Astrocyte (in vitro differentiated cells and primary cell): ENCODE results near the gene TTLL8. TPM values are rescaled to one million over a fixed set of nuclear protein-coding genes. Genes with fewer than 3 reads are reported as not detected.
A peak's percentile ranks its signal among the peaks of the same experiment; 100 is the strongest.

Source experiments
- DNase-seq: peaks from one replicate; pipeline ENCODE4 v3.0.0-alpha.2; 2010; ENCODE audit warnings: low read depth
- FAIRE-seq: peaks from 2 replicates; lab custom pipeline; 2011; peaks lifted over from hg19 to GRCh38; lab: Jason Lieb, UNC
- H2AFZ ChIP-seq: 2 replicates; pipeline ENCODE4 v1.6.0; 2012; ENCODE audit warnings: low read depth, low read length, inconsistent platforms
- H3K27ac ChIP-seq: 2 replicates; pipeline ENCODE4 v1.5.1; 2011; ENCODE audit warnings: low read depth, low read length, inconsistent platforms
- H3K27me3 ChIP-seq: 2 replicates; pipeline ENCODE4 v1.6.0; 2011; ENCODE audit warnings: low read length, inconsistent platforms; ENCODE audit not compliant: insufficient read depth
- H3K36me3 ChIP-seq: 2 replicates; pipeline ENCODE4 v1.5.1; 2011; ENCODE audit warnings: low read length, inconsistent platforms; ENCODE audit not compliant: insufficient read depth
- H3K4me1 ChIP-seq: 2 replicates; pipeline ENCODE4 v1.5.1; 2011; ENCODE audit warnings: low read length, inconsistent platforms; ENCODE audit not compliant: insufficient read depth
- H3K4me2 ChIP-seq: 2 replicates; pipeline ENCODE4 v1.6.0; 2012; ENCODE audit warnings: low read length, inconsistent platforms
- H3K4me3 ChIP-seq: 2 replicates; pipeline ENCODE4 v1.5.1; 2011; ENCODE audit warnings: low read depth, mild to moderate bottlenecking, low read length, inconsistent platforms; ENCODE audit not compliant: insufficient read depth
- H3K79me2 ChIP-seq: 2 replicates; pipeline ENCODE4 v1.6.0; 2012; ENCODE audit warnings: mild to moderate bottlenecking, low read length, inconsistent platforms; ENCODE audit not compliant: insufficient read depth
- H3K9ac ChIP-seq: 2 replicates; pipeline ENCODE4 v1.6.0; 2012; ENCODE audit warnings: mild to moderate bottlenecking, low read length, inconsistent platforms
- H3K9me3 ChIP-seq: 2 replicates; pipeline ENCODE4 v1.5.1; 2012; ENCODE audit warnings: low read depth, mild to moderate bottlenecking, low read length, inconsistent platforms; ENCODE audit not compliant: insufficient read depth
- H4K20me1 ChIP-seq: 2 replicates; pipeline ENCODE4 v1.6.0; 2012; ENCODE audit warnings: low read length, inconsistent platforms; ENCODE audit not compliant: insufficient read depth
- H3K27ac Mint-ChIP-seq: one replicate; pipeline ENCODE4 v1.8.0; 2021; ENCODE audit warnings: mild to moderate bottlenecking, mixed read lengths; ENCODE audit not compliant: unreplicated experiment
- H3K27me3 Mint-ChIP-seq: one replicate; pipeline ENCODE4 v1.8.0; 2021; ENCODE audit warnings: low read depth, mixed read lengths; ENCODE audit not compliant: unreplicated experiment
- H3K36me3 Mint-ChIP-seq: one replicate; pipeline ENCODE4 v1.8.0; 2021; ENCODE audit warnings: low read depth, mixed read lengths; ENCODE audit not compliant: unreplicated experiment
- H3K4me1 Mint-ChIP-seq: one replicate; pipeline ENCODE4 v1.8.0; 2021; ENCODE audit warnings: low read depth, mixed read lengths; ENCODE audit not compliant: unreplicated experiment
- H3K4me3 Mint-ChIP-seq: one replicate; pipeline ENCODE4 v1.8.0; 2021; ENCODE audit warnings: mild to moderate bottlenecking, moderate library complexity, mixed read lengths; ENCODE audit not compliant: unreplicated experiment
- H3K9me3 Mint-ChIP-seq: one replicate; pipeline ENCODE4 v1.8.0; 2021; ENCODE audit warnings: mild to moderate bottlenecking, mixed read lengths; ENCODE audit not compliant: unreplicated experiment
- CTCF ChIP-seq: IDR thresholded peaks from 2 replicates; pipeline ENCODE4 v1.5.1; 2011; ENCODE audit warnings: low read depth, mild to moderate bottlenecking, inconsistent platforms, low read length, moderate library complexity; ENCODE audit not compliant: insufficient read depth
- EZH2 ChIP-seq: IDR thresholded peaks from 2 replicates; pipeline ENCODE4 v1.6.1; 2012; ENCODE audit warnings: mild to moderate bottlenecking, low read length, inconsistent platforms; ENCODE audit not compliant: insufficient read depth
- total RNA-seq: library from RNA; stranded (reverse); gene quantifications from 2 replicates; pipeline ENCODE4 v1.2.1, GENCODE V29; 2021

Gene TTLL8
- total RNA-seq, 1 donor from 2014 or later, result not detected

- Mint-ChIP-seq H3K4me3 (no peak overlapping the region), H3K27ac (no peak overlapping the region), H3K27me3 (peaks cover 36% of the 10 kb centered on the region), H3K36me3 (no peaks in the 10 kb centered on the region), H3K4me1 (no peaks in the 10 kb centered on the region), H3K9me3 (no peaks in the 10 kb centered on the region)
- Histone ChIP-seq H3K79me2 (no peaks in the 10 kb centered on the region), H3K36me3 (no peaks in the 10 kb centered on the region), H3K4me1 (no peaks in the 10 kb centered on the region), H2AFZ (no peak overlapping the region), H3K27ac (no peak overlapping the region), H4K20me1 (no peaks in the 10 kb centered on the region), H3K9me3 (no peaks in the 10 kb centered on the region), H3K4me2 (no peak overlapping the region), H3K4me3 (no peak overlapping the region), H3K9ac (no peak overlapping the region), H3K27me3 (no peaks in the 10 kb centered on the region)
- TF ChIP-seq CTCF, result no peak
- no peak for TF ChIP-seq EZH2
- FAIRE-seq (no peak), DNase-seq (no peak)
These were observed 26.7 kb downstream of the TTLL8 start for GRCh38 chr22:50031189-50032091.

- Mint-ChIP-seq H3K9me3 (no peaks in the 10 kb centered on the region), H3K4me1 (no peaks in the 10 kb centered on the region), H3K36me3 (no peaks in the 10 kb centered on the region), H3K4me3 (no peak overlapping the region), H3K27me3 (peaks cover 43% of the 10 kb centered on the region), H3K27ac (no peak overlapping the region)
- no peaks in the 10 kb centered on the region for H4K20me1 ChIP-seq
- no peaks in the 10 kb centered on the region for H3K79me2 ChIP-seq
- H3K27me3 ChIP-seq, result no peaks in the 10 kb centered on the region
- no peak overlapping the region for H3K4me2 ChIP-seq
- H3K9me3 ChIP-seq, result no peaks in the 10 kb centered on the region
- DNase-seq (peak; percentile 25), FAIRE-seq (no peak)
- H3K27ac ChIP-seq, result no peak overlapping the region
- H2AFZ ChIP-seq, result no peak overlapping the region
- TF ChIP-seq CTCF, result peak; percentile 20
- no peak for TF ChIP-seq EZH2
- H3K4me1 ChIP-seq, result no peaks in the 10 kb centered on the region
- no peaks in the 10 kb centered on the region for H3K36me3 ChIP-seq
- H3K4me3 ChIP-seq, result no peak overlapping the region
- H3K9ac ChIP-seq, result no peak overlapping the region
These were observed 27.6 kb downstream of the TTLL8 start for GRCh38 chr22:50030297-50031188.
